Endodermal cell (in vitro differentiated cells): ENCODE measurements around the gene MNT. TPM values are rescaled to one million over a fixed set of nuclear protein-coding genes. Genes with fewer than 3 reads are reported as not detected.

Experiments
- DNase-seq: peaks from one replicate; pipeline ENCODE4 v3.0.0-alpha.2; 2017
- H3K27ac ChIP-seq: 2 replicates; pipeline ENCODE4 v1.5.1; 2013; ENCODE audit warnings: mild to moderate bottlenecking, low read depth, low read length, moderate library complexity
- H3K27me3 ChIP-seq: 2 replicates; pipeline ENCODE4 v1.6.1; 2013; ENCODE audit warnings: mild to moderate bottlenecking, low read length, moderate library complexity; ENCODE audit not compliant: insufficient read depth, control insufficient read depth, poor library complexity, severe bottlenecking
- H3K36me3 ChIP-seq: 2 replicates; pipeline ENCODE4 v1.7.0; 2013; ENCODE audit warnings: mild to moderate bottlenecking, low read length, moderate library complexity; ENCODE audit not compliant: control insufficient read depth, insufficient read depth
- H3K4me1 ChIP-seq: one replicate; pipeline ENCODE4 v1.7.0; 2013; ENCODE audit warnings: low read length; ENCODE audit not compliant: control insufficient read depth, insufficient read depth
- H3K4me3 ChIP-seq: 2 replicates; pipeline ENCODE4 v1.5.1; 2013; ENCODE audit warnings: mild to moderate bottlenecking, low read length, moderate library complexity
- H3K9ac ChIP-seq: 2 replicates; pipeline ENCODE4 v1.6.1; 2013; ENCODE audit warnings: mild to moderate bottlenecking, low read length, moderate library complexity; ENCODE audit not compliant: poor library complexity, severe bottlenecking; ENCODE audit errors: extremely low read depth
- H3K9me3 ChIP-seq: 2 replicates; pipeline ENCODE4 v1.6.1; 2013; ENCODE audit warnings: mild to moderate bottlenecking, low read length, moderate library complexity; ENCODE audit not compliant: control insufficient read depth
- H3K27ac Mint-ChIP-seq: 2 replicates; pipeline ENCODE4 v1.8.0; 2020; ENCODE audit warnings: mixed read lengths
- H3K27me3 Mint-ChIP-seq: 2 replicates; pipeline ENCODE4 v1.8.0; 2021; ENCODE audit warnings: mild to moderate bottlenecking, mixed read lengths; ENCODE audit not compliant: insufficient read depth
- H3K36me3 Mint-ChIP-seq: 2 replicates; pipeline ENCODE4 v1.8.0; 2020; ENCODE audit warnings: low read depth, mixed read lengths
- H3K4me1 Mint-ChIP-seq: 2 replicates; pipeline ENCODE4 v1.8.0; 2020; ENCODE audit warnings: mixed read lengths
- H3K4me3 Mint-ChIP-seq: 2 replicates; pipeline ENCODE4 v1.8.0; 2020; ENCODE audit warnings: mild to moderate bottlenecking, moderate library complexity, mixed read lengths
- H3K9me3 Mint-ChIP-seq: 2 replicates; pipeline ENCODE4 v1.8.0; 2020; ENCODE audit warnings: mild to moderate bottlenecking, mixed read lengths
- CTCF ChIP-seq: fragments of 200-600 bp; sonication (generic); conservative IDR thresholded peaks from 2 replicates; pipeline ENCODE4 v1.5.0; 2021; ENCODE audit warnings: antibody characterized with exemption, mild to moderate bottlenecking
- WGBS, 2 experiments: methylation state at CpG; one replicate each; pipeline versions ENCODE4 v1.1.5 to v1.1.7; 2013; ENCODE audit warnings: missing lambda C conversion rate in 2 of 2, mixed read lengths in 1 of 2; ENCODE audit not compliant: insufficient coverage in 1 of 2, insufficient read length in 1 of 2; 5-methylcytosine and 5-hydroxymethylcytosine counted together
- total RNA-seq, 2 donors: library from RNA; stranded (reverse); fragmentation: NEBNext Ultra II Directional in 1 of 2; extraction: Animal tissue kit (Norgen Biotek cat#: 25700) in 1 of 2; gene quantifications; 2 replicates in 1 of 2; 3 replicates in 1 of 2; pipeline ENCODE4 v1.2.1, GENCODE V29; 2021

MNT gene
- total RNA-seq, 2 donors from 2014 or later = 25.3 to 30.2 TPM

DNA sequence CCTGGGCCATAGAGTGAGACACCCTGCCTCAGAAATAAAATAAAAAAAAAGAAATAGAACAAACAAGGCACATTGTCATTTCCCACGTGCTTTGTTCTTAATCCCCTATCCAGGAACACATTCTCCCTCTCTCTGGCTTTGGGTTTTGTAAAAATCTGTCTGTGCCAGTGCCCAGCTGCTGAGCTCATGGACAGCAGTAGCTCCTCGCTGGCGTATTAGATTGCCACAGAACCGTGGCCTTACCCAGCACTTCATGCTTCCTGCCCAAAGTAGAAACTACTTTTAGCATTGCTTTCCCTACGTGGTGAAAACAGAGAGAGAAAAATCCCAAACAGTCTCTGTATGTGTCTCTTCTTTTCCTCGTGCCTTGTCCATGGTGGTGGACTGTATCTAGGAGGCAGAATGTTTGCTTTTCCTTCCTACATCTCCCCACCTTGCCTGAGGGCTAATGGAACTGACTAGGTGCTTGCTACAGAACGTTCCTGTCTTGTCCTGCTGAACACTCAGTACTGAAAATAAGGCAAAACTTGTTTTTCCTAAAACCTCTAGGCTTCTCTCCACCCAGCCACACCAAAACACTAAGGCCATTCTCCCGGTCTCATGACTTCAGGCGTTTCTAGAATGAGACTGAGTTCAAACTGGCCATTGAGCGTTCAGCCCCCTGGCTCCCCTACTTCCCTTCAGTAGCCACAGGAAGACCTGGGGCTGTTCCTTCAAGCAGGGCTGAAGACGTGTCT lies 26.1 kb downstream of the MNT start:
- Mint-ChIP-seq H3K4me1 (peaks cover under 1% of the 10 kb centered on the region), H3K4me3 (no peak overlapping the region), H3K9me3 (no peaks in the 10 kb centered on the region), H3K27ac (no peak overlapping the region), H3K36me3 (peaks cover 15% of the 10 kb centered on the region), H3K27me3 (no peaks in the 10 kb centered on the region)
- no peak for TF ChIP-seq CTCF
- H3K9ac ChIP-seq = no peak overlapping the region
- H3K27me3 ChIP-seq = no peaks in the 10 kb centered on the region
- no peaks in the 10 kb centered on the region for H3K4me1 ChIP-seq
- DNase-seq = no peak
- H3K27ac ChIP-seq = no peak overlapping the region
- 90 to 98% methylated on average over 9 to 11 of the region's 11 CpGs for WGBS, 2 experiments
- H3K36me3 ChIP-seq = peaks cover 28% of the 10 kb centered on the region
- H3K9me3 ChIP-seq = no peaks in the 10 kb centered on the region
- no peak overlapping the region for H3K4me3 ChIP-seq

DNA sequence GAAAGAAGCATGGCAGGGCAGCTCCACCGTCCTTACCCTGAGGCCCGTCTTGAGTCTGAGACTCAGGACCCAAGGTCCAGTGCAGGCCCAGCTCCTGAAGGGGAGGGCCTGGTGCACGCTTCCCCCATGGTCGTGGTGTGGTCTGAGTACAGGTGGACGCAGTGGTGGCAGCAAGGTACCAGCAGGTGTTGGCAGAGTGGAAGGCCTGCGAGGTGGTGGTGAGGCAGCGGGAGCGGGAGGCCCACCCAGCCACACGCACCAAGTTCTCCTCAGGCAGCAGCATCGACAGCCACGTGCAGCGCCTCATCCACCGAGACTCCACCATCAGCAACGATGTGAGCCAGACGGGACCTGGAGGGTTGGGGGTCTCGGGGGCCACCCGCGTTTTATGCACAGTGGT lies 27.7 kb downstream of the MNT start:
- Mint-ChIP-seq H3K27ac (no peak overlapping the region), H3K36me3 (peaks cover 15% of the 10 kb centered on the region)
- 90 to 95% methylated on average over 16 to 18 of the region's 18 CpGs for WGBS, 2 experiments

GRCh38 chr17:2372681-2373080 lies 28.2 kb downstream of the MNT start:
- no peak for DNase-seq
- no peak overlapping the region for H3K4me3 ChIP-seq
- no peaks in the 10 kb centered on the region for H3K27me3 ChIP-seq
- no peak for TF ChIP-seq CTCF
- no peaks in the 10 kb centered on the region for H3K9me3 ChIP-seq
- WGBS, 2 experiments = 89 to 97% methylated on average over 9 to 16 of the region's 16 CpGs
- peaks cover 1% of the 10 kb centered on the region for H3K4me1 Mint-ChIP-seq
- peaks cover 20% of the 10 kb centered on the region for H3K36me3 ChIP-seq
- H3K9me3 Mint-ChIP-seq = no peaks in the 10 kb centered on the region
- H3K27me3 Mint-ChIP-seq = no peaks in the 10 kb centered on the region
- no peak overlapping the region for H3K9ac ChIP-seq
- no peak overlapping the region for H3K27ac Mint-ChIP-seq
- no peak overlapping the region for H3K4me3 Mint-ChIP-seq
- peaks cover 12% of the 10 kb centered on the region for H3K36me3 Mint-ChIP-seq
- H3K27ac ChIP-seq = no peak overlapping the region
- H3K4me1 ChIP-seq = no peaks in the 10 kb centered on the region

More for the DNA sequence above, 27.7 kb downstream of the MNT start:
- no peak overlapping the region for H3K27ac ChIP-seq
- no peak for DNase-seq
- H3K36me3 ChIP-seq = peaks cover 23% of the 10 kb centered on the region
- no peak for TF ChIP-seq CTCF
- H3K4me1 ChIP-seq = no peaks in the 10 kb centered on the region
- H3K4me3 ChIP-seq = no peak overlapping the region
- H3K27me3 Mint-ChIP-seq = no peaks in the 10 kb centered on the region
- no peak overlapping the region for H3K9ac ChIP-seq
- no peaks in the 10 kb centered on the region for H3K9me3 ChIP-seq
- no peaks in the 10 kb centered on the region for H3K27me3 ChIP-seq
- no peak overlapping the region for H3K4me3 Mint-ChIP-seq
- H3K9me3 Mint-ChIP-seq = no peaks in the 10 kb centered on the region
- peaks cover 1% of the 10 kb centered on the region for H3K4me1 Mint-ChIP-seq
